GM18517 (cell line): ENCODE data around the gene C2CD3.

Experiments
- ATAC-seq: cut with Tn5 transposase; IDR thresholded peaks from one replicate; pipeline ENCODE4 v1.9.1; 2021; ENCODE audit warnings: mild to moderate bottlenecking, moderate library complexity; ENCODE audit not compliant: unreplicated experiment

The C2CD3 gene

DNA sequence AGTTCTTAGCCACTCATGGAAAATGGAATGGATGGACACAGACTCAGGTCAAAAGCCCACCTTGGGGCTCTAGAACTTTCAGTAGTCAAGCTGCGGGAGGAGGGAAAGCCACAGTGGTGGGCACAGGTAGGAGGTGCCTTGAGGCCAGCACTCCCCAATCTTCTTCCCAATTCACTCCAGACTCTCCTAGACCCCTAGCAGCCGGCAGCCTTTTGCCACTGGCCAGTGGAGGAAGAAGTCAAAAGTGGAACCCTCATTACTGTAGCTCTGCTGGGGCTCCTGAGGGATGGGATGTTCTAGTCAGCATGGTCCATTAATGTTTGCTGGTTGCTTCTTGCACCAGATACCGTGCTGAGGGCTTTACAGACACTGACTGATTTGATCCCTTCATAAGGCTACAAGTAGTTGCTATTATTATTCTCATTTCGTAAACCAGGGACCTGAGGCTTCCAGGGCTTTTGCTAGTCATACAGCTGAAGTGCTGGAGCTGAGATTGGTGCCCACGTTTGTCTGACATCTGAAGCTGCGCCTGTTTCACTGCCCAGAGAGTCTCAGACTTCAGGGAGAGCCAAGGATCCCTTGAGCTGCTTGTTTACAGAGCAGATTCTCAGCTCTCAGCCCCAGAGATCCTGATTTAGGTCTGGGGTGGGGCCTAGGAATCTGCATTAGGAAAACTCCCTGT, 163.0 kb downstream of the C2CD3 start:
- ATAC-seq: no peak

DNA sequence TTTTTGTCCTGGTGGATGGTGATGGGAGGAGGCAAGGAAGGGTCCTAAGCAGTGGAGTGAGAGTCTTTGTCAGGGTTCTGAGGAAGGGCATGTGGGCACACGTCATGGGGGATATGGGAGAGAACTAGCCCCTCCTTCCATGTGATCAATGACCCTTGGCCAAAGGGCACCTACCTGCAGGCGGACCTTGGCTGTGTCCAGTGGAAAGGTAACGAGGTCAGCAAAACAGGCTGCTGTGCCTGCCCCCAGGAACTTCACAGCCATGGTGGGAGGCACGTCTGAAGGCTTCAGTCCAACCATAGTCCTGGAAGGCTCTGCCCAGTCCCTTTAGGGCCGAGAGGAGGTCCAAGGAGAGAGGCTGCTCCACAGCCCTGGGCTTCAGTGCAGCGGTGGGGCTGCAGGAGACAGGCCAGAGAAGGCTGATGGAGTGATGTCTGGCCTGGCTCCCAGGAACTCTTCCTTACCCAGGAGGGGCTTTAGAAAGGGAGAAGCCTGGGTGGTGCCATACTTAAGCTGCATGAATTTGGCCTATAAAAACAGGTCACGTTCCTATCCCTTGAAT, 164.0 kb downstream of the C2CD3 start:
- no peak for ATAC-seq

DNA sequence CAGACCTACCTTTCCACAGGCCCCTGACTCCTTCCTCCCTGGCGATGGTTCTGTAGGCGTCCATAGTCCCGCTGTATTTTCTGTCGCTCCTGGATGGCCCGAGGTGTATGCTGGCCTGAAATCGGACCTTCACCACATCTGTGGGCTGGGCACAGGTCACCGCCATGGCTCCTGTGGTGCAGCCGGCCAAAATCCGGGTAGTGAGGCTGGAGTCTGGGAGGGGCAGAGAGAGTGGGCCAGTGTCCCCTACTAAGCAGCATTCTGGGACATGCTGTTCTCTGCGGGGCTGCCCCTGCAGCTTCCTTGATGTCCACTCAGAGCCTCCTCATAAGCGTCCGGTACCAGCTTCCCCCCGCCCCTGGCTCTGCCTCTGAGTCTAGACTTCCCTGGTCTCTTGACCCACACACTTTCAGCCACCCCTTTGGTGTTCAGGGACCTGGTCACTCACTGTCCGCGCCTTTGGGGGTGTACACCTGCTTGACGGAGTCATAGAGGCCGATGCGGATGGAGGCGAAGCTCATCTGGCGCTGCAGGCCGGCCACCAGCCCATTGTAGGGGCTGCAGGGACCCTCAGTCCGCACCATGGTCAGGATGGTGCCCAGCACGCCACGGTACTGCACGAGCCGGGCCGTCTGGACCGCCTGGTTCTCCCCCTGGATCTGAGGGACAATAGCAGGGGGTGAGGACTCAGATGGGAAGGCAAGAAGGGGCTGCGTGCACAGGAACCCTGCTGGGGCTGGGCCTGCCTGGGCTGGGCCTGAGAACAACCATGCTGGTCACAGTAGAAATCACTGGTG, 164.9 kb downstream of the C2CD3 start:
- no peak for ATAC-seq

GRCh38 chr11:74004759-74005615, 165.8 kb downstream of the C2CD3 start:
- no peak for ATAC-seq

DNA sequence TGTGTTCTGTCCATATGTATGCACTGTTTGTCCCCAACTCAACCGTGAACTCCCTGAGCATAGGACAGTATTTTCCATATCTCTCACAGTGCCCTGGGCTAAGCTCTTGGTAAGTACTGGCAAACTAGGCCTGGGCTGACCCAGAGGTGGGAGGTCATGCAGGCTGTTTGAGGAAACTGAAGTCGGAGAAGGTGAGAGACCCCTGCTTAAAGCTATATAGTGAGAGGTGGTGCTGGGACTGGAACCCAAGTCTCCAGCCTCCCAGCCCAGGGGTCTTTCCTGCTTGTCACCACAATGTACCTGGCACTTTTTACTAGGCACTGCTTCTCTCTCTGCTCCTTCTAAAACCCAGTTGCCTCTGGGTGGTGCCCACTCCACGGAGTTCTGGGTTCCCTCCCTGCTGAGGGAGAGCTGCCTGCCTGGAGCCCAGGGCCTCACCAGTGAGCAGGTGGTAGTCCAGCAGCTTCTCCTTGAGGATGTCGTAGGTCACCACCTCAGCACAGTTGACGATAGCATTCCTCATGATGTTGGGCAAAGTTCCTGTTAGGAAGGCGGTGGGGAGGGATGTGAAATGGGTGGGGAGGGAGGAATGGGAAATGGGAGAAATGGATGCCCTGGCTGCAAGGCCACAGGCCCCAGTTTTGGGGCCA, 166.6 kb downstream of the C2CD3 start:
- ATAC-seq: no peak

GRCh38 chr11:74002832-74003231, 168.0 kb downstream of the C2CD3 start:
- ATAC-seq: no peak

- no peak for ATAC-seq
Measured at GRCh38 chr11:74001822-74002286, 168.9 kb downstream of the C2CD3 start.

DNA sequence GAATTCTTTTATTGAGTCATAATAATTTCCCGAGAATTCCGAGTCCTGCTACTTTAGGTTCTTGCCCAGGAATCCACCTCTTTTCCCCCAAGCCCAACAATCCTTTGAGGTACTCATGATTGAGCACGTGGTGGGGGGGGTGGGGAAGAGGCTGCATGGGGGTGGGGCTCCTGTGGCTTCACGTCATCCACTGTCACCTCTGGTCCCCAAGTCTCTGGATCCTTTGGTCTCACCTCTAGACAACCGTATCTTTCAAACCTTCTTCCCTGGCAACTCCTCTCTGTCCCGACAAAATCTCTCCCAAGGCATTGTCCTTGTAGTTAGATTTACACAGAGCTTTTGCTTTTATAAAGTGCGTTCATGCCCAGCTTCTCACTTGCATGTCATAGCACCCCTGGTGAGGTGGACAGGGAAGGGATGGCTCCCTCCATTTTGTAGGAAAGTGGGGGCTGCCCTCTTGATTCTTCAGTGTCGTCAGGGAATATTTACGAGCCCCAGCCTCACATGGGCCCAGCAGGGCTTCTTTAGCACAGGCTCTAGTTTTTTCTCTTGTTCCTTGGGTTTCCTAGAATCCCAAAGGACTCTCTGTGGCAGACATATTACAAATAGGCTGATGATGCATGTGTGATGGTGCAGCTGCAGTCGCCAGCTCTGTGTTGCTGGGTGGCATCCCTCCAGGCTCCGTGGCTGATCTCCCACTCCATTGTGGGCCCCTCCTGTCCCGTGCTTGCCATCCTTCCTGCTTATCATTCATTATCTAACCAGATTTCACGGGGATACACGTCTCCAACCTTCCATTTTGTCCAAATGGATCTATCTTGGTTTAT, 170.3 kb downstream of the C2CD3 start:
- ATAC-seq: no peak

DNA sequence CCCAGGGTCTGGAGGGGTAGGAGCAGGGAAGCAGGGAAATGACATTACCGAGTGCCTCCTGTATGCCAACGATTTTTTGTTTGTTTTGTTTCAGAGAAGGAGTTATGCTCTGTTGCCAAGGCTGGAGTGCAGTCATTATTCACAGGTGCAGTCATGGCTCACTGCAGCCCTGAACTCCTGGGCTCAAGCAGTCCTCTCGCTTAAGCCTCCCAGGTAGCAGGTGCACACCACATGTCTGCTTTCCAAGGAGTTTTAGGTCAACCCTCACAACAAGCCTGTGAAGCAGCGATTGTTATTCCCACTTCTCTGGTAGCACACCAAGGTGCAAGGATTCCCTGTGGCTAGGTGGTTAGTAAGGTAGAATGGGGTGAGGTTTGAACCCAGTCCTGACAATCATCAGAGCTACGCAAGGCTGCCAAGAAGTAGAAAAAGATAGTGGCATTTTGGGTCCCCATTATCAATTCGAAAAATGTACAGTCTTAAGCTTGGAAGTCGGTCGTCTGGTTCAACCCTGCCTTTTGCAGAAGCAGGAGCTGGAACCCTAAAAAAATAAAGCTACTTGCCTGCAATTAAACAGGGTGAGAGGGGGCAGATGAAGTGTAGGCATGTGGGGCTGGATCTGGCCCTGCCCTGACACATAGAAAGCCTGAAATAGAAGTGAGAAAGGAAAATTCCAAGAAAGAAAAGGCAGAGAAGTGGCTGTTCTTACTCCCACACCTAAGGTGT, 171.1 kb downstream of the C2CD3 start:
- ATAC-seq: no peak

GRCh38 chr11:73998846-73999575, 171.8 kb downstream of the C2CD3 start:
- no peak for ATAC-seq

DNA sequence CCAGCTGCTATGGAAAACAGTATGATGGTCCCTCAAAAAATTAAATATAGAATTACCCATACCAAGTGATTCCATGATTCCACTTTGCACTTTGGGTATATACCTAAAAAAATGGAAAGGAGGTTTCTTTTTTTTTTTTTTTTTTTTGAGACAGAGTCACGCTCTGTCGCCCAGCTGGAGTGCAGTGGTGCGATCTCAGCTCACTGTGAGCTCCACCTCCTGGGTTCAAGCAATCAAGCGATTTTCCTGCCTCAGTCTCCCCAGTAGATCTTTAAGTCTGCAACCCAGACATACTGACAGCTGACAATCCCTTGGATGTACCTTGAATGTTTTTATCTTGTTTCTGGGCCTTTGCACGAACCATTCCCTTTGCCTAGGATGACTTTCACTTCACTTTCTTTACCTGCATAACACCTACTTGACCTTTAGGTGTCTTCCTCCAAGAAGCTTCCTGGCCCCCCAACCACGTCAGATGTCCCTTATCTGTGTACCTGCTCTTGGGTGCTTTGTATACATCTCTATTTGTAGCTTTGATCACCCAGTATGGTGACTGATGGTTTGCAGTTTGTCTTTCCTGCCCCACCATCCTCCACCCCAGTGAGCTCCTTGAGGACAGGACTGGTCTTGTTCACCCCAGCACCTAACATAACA, 173.6 kb downstream of the C2CD3 start:
- ATAC-seq: no peak

DNA sequence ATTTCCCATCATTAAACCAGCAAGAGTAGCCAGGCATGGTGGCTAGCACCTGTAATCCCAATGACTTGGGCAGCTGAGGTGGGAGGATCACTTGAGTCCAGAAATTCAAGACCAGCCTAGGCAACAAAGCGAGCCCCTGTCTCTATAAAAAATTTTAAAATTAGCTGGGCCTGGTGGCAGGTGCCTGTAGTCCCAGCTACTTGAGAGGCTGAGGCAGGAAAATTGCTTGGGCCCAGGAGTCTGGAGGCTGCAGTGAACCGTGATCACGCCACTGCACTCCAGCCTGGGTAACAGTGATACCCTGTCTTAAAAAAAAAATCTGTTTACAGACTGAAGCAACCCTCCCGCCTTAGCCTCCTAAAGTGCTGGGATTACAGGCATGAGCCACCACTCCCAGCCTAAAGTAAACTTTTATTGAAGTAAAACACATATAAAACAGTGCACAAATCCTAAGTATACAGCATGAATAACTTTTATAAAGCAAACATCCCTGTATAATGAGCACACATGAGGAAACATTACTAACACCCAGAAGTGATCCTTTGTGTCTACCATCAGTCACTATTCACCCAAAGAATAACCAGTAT, 174.5 kb downstream of the C2CD3 start:
- no peak for ATAC-seq

DNA sequence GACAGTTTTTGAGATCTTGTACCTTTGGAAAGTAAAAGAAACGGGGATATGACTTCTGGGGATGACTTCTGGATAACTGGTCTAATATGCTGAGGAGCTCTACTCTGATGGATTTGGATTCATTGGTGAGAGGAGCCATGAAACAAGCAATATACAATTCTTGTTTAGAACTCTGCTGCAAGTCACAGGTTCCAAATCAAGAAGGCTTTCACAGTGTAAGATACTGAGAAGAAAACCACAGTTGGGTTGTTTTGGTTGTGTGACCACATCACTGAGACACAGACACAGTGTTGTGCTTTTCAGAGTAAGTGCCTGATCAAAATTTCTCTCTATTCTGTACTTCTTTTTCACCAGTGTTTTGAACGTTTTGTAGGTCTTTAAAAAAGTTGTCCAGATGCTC, 175.1 kb downstream of the C2CD3 start:
- ATAC-seq: peak; percentile 30

DNA sequence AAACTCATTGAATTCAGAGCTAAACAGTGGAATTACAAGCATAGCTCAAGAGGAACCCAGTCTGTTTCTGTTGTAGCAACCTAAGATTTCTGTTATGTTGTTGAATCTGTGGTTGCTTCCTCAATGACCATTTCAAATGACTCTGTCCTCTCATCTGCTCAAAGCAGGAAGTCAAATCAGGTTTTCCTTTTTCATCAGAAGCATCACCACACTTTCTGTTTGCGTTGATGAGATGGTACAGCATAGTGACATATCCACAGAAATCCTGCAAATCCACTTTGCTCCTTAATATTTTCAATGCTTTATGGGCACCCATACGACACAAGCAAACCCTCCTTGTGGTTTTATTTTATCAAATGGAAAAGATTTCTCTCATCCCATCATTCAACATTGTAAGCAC, 175.6 kb downstream of the C2CD3 start:
- ATAC-seq: peak; percentile 54

DNA sequence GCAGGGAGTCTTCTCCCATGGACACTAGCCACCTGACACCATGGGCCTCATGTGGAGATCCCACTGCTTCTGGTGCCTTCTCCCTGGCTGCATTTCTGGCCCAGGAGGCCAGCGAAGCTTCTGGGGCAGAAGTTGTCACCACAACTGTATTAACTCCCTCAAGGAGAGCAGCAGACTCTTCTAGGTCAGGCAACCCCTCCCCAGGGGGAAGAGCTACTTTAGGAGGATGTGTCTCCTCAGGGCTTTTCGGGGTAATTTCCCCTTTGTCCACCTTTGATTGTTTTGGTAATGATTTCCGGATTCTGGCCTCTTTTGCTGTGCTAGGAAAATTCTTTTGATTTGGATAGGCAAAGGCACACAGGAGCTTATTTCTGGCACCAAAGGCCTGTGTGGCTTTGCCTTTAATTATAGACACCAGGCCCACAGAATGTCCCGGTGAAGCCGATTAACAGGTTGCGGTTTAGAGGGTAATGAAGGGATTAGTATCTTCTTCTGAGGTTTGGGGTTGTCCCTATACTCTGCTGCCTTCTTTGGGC, 179.3 kb downstream of the C2CD3 start:
- ATAC-seq: no peak

- no peak for ATAC-seq
Measured at GRCh38 chr11:73990730-73991129, 180.1 kb downstream of the C2CD3 start.

DNA sequence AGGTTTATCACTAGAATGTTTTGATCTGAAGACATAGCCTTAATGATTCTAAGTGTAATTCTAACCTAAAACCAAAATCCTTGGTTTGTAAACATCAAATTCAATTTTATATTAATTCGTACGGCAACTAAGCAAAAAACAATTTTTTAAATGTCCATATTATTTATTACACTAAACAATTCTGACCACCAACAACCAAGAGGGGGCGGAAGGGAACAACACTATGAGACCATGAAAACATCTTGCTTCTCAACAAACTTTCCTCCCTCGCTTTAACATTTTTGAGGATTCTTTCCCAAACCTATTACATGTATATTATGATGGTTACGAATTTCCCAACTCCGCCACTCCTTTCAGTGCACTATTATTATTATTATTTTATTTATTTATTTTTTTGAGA, 181.6 kb downstream of the C2CD3 start:
- ATAC-seq: no peak
